Vagina (tissue), 2 donors: Measurements from ENCODE around the gene ABCC6.

ENCODE experiments used
- POLR2A ChIP-seq, 2 donors: fragments of 450-650 bp; IDR thresholded peaks; one replicate each; pipeline ENCODE4 v1.6.1; 2017; ENCODE audit warnings: antibody characterized with exemption in 2 of 2, mild to moderate bottlenecking in 2 of 2, moderate library complexity in 2 of 2
- TF ChIP-seq, protein P1 (sequence below), 3 experiments: fragments of 450-650 bp in 2 of 3; fragments of 200-600 bp in 1 of 3; sonication (generic) in 1 of 3; IDR thresholded peaks; one replicate each; pipeline ENCODE4 v1.5.1; 2017 to 2019; ENCODE audit warnings: antibody characterized with exemption in 3 of 3, mild to moderate bottlenecking in 2 of 3, moderate library complexity in 2 of 3

DNA sequence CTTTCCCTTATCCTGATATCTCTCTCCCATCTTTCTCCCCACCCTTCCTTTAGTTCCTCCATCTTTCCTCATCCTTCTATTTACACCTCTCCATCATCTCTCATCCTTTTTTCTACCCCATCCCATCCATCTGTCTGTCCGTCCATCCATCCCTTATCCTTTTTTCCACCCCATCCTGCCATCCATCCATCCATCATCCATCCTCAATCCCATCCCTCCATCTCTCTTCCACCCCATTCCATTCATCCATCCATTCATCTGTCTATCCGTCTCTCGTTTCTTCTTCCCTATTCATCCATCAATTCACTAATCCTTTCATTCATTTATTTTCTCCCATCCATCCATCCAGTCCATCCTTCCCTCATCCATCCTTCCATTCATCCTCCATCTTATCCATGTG lies 68.1 kb downstream of the ABCC6 start:
- TF ChIP-seq, protein P1, sequence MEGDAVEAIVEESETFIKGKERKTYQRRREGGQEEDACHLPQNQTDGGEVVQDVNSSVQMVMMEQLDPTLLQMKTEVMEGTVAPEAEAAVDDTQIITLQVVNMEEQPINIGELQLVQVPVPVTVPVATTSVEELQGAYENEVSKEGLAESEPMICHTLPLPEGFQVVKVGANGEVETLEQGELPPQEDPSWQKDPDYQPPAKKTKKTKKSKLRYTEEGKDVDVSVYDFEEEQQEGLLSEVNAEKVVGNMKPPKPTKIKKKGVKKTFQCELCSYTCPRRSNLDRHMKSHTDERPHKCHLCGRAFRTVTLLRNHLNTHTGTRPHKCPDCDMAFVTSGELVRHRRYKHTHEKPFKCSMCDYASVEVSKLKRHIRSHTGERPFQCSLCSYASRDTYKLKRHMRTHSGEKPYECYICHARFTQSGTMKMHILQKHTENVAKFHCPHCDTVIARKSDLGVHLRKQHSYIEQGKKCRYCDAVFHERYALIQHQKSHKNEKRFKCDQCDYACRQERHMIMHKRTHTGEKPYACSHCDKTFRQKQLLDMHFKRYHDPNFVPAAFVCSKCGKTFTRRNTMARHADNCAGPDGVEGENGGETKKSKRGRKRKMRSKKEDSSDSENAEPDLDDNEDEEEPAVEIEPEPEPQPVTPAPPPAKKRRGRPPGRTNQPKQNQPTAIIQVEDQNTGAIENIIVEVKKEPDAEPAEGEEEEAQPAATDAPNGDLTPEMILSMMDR (IDR thresholded peaks at IDR 0.05) = no peak
- TF ChIP-seq POLR2A (IDR thresholded peaks at IDR 0.05) = no peak
